GM18870 (cell line): ENCODE data around the gene ZFYVE27.

Experiments used
- ATAC-seq: cut with Tn5 transposase; IDR thresholded peaks from one replicate; pipeline ENCODE4 v1.9.1; 2021; ENCODE audit warnings: moderate library complexity; ENCODE audit not compliant: unreplicated experiment

Gene ZFYVE27

GRCh38 chr10:97785731-97786130, 48.8 kb downstream of the ZFYVE27 start:
- ATAC-seq: no peak

DNA sequence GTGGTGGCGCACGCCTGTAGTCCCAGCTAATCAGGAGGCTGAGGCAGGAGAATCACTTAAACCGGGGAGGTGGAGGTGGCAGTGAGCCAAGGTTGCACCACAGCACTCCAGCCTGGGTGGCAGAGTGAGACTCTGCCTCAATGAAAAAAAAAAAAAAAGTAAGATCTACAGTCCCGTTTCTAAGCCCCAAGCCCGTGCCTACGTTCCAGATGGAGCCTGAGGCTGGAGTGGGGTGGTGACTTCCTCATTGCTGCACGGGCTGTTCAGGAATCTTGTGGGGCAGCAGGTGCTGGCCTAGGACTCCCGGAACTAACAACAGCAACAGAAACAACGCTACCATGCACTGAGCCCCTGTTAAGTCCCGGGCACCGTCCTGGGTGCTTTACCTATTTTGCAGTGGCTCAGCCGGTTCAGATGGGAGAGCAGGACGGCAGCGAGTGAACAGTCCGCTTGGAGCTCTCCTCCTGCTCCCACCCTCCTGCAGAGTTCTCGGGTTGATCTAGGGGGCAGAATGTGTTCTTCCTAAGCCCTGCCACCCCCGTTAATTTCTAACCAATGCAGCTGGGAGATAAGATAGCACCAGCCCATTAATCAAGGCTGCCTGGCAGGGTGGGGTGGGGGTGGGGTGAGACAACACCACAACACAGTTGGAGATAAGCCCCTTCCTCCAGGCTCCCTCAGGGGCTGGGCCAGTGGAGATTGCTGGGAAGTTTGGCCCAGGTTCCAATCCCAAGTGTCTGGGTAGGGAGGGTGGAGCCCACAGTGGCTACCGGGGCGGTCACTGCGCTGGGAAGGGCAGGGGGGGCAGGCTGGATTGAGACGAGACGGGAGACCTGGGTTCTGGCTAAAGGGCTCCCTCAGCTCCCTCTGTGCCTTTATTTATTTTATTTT, 51.9 kb downstream of the ZFYVE27 start:
- ATAC-seq: no peak

DNA sequence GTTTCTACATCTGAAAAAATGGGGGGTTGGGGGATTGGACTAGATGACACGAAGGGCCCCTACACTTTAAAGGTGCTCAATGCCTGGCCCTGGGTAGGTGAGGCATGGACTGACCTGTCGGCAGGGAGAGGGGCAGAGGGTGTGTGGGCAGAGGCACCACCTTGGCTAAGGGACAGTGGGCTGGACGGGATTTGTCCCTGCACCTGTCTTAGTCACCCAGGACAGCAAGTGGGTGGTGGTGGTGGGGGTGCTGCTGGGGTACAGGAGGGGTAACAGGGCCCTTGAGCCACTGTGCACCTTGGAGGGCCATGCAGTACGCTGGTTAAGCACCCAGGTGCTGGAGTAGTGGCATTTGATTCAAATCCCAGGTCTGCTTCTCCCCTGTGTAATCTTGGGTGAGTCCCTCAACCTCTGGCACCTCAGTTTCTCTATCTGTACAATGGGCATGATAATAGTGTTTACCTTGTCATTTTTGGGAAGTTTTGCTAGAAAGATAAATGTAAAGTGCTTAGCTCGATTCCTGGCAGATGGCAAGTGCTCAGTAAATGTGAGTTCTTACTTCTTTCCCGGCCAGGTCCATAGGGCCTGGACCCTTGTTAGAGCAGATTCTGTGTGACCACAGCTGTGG, 53.0 kb downstream of the ZFYVE27 start:
- ATAC-seq: no peak

DNA sequence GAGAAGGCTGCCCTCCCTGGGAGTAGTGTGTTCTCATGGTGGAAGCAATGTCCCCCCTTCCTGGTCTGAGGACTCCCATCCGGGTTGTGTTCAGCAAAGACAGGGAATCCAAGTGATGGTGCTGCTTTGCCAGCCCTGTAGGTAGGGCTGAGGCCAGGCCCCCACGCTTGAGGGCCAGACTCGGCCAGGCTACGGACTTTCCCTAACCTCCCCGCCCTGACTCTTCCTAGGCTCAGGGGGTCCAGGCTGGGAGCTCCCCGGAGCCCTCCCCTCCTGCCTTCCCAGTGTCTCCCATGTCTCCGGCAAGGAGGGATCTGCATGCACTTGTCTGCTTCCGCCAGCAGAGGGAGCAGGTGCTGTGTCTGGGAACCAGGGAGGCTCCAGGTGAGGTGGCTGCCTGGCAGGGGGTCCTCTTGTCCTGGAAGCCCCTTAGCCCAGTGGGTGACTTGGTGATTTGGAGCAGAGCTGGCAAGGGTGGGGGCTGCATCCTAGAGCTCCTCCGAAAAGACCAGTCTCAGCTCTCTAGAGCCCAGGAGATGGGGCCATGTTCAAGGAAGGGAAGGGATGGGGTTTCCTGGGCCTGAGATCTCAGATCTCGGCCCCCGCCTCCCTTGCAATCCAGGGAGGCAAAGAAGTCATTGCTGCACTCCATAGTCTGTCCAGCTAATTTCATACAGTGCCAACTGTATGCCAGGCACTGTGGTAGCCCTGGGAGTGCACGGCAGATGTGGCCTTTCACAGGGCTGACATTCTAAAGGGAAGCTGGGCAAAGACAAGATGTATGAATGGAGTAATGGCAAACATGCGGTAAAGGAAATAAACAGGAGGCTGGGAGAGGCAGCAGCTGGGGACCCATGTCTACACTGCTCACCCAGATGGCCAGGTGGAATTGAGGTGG, 55.1 kb downstream of the ZFYVE27 start:
- ATAC-seq: no peak

DNA sequence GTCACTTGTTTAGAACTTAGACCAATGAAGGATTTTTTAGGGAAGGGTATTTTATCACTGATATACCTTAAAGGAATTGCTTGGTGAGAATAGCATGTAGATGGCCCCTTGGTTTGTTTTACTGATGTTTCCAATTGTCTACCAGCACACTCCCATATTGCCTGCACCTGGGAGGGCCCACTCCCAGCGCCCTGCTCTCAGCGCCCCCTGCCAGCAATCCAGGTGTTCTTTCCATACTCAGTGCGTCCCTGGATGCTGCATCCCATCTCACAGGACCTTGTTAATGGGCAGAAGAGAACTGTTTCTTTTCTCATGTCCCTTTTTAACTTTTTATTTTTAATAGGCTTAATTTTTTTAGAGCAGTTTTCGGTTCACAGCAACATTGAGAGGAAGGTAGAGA, 59.0 kb downstream of the ZFYVE27 start:
- ATAC-seq: no peak

GRCh38 chr10:97796651-97797050, 59.7 kb downstream of the ZFYVE27 start:
- ATAC-seq: no peak

GRCh38 chr10:97798958-97799610, 62.2 kb downstream of the ZFYVE27 start:
- no peak for ATAC-seq

- ATAC-seq: no peak
Observed at GRCh38 chr10:97800474-97800873, 63.5 kb downstream of the ZFYVE27 start.

GRCh38 chr10:97801422-97801821, 64.5 kb downstream of the ZFYVE27 start:
- no peak for ATAC-seq

DNA sequence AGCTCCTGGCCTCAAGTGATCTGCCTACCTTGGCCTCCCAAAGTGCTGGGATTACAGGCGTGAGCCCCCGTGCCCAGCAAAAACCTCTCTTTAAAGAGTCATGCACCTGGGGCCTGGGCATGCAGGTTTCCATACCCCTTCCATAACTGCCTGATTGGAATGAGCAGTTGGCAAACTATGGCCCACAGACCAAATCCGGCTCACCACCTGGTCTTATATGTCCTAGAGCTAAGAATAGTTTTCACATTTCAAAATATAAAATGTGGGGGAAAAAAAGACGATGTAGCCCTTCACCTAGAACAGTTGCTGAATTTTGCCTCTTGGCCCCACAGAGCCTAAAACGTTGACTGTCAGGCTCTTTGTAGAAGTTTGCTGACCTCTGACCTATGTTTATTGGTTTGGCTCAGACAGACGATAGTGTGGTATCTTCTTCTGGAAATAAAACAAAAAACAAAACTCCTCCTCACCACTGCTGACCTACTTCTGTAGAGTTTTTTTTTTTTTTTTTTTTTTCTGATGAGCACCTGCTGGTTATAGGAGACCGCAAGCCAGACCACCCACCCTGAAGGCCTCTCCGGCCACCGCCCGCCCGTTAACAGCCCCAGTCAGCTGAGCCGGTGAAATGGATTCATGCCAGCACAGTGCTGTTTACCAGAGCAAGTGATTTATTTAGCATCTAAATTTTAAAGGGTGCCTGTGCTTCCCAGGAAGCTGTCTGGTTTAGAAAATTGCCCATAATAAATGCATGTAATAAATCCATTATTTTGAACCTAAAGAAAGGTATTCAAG, 68.4 kb downstream of the ZFYVE27 start:
- ATAC-seq: no peak

- no peak for ATAC-seq
Observed at GRCh38 chr10:97805949-97806348, 69.0 kb downstream of the ZFYVE27 start.

DNA sequence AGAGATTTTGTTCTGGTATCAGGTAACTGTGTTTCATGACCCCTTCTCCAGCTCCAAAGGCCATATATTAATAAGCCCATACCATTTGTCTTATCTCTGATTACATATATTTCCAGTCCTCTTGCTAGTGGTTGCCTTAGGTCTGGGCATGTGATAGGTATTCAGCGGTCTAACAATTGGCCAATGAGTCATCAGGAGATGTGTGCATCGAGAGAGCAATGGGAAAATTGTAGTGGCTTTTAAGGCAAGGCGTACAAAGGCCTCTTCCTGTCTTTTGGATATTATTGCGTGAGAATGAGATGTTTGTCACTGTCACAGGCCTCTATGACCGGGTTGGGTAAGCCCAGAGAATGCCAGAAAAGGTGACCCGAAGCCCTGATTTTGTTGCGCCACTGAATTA, 73.5 kb downstream of the ZFYVE27 start:
- no peak for ATAC-seq
